ENCODE measurements around the gene DOCK9. TPM values are rescaled to one million over a fixed set of nuclear protein-coding genes. Genes with fewer than 3 reads are reported as not detected.

The DOCK9 gene
- total and polyA plus RNA-seq, 2 experiments from 2014 or later = 8.5 to 57.7 TPM

- TF ChIP-seq REST (IDR thresholded peaks at IDR 0.05; ENCODE audit: unreplicated experiment) (no peak), ZNF114 (CRISPR knock-in tag; IDR thresholded peaks at IDR 0.05) (no peak), STAT1 (IDR thresholded peaks at IDR 0.05; ENCODE audit: unreplicated experiment) (no peak), POLR2AphosphoS5 (IDR thresholded peaks at IDR 0.05; ENCODE audit: low read depth) (no peak), ETS1 (IDR thresholded peaks at IDR 0.05) (no peak), NANOG (IDR thresholded peaks at IDR 0.05; ENCODE audit: borderline replicate concordance) (no peak), CTCF (conservative IDR thresholded peaks at IDR 0.05; ENCODE audit: low read depth in 2 of 2) (no peak), CREB1 (CRISPR knock-in tag; IDR thresholded peaks at IDR 0.05; ENCODE audit: low read depth) (no peak)
Observed at GRCh38 chr13:98781045-98781444, 196.8 kb downstream of the DOCK9 start (continued).

- H3K27me3 ChIP-seq (ENCODE audit: insufficient read depth) = no peaks in the 10 kb centered on the region
- no peaks in the 10 kb centered on the region for H3K36me3 ChIP-seq (ENCODE audit: insufficient read depth)
- H3K4me1 ChIP-seq (ENCODE audit: insufficient read depth) = peaks cover 7% of the 10 kb centered on the region
- no peak for TF ChIP-seq ZNF462 (CRISPR knock-in tag; IDR thresholded peaks at IDR 0.05)
- TF ChIP-seq NANOG (IDR thresholded peaks at IDR 0.05; ENCODE audit: borderline replicate concordance) = no peak
- H3K27ac ChIP-seq (ENCODE audit: low read depth) = no peak overlapping the region
- no peaks in the 10 kb centered on the region for H3K9me3 Mint-ChIP-seq
- no peak overlapping the region for H3K27ac Mint-ChIP-seq
- peaks cover 11% of the 10 kb centered on the region; the same call in 2 of the 3 replicates for H3K4me1 Mint-ChIP-seq
- no peak overlapping the region for H3K4me3 Mint-ChIP-seq
- peaks cover 7% of the 10 kb centered on the region for H3K27me3 Mint-ChIP-seq (ENCODE audit: insufficient read depth, low read depth, poor library complexity)
- H3K4me3 ChIP-seq = no peak overlapping the region
- no peaks in the 10 kb centered on the region for H3F3A ChIP-seq (replicated peaks; ENCODE audit: low read depth)
- peaks cover 12% of the 10 kb centered on the region for H3K9me2 ChIP-seq (ENCODE audit: insufficient read depth)
- no peak for DNase-seq (ENCODE audit: low spot score)
- H3K4me2 ChIP-seq = no peak overlapping the region
- H4K20me1 ChIP-seq (replicated peaks; ENCODE audit: insufficient read depth) = no peaks in the 10 kb centered on the region
- ATAC-seq = no peak
- no peaks in the 10 kb centered on the region for H3K79me2 ChIP-seq (replicated peaks; ENCODE audit: insufficient read depth)
- H3K36me3 Mint-ChIP-seq (ENCODE audit: low read depth) = peaks cover 3% of the 10 kb centered on the region; the same call in 1 of the 3 replicates
- H2AFZ ChIP-seq = no peak overlapping the region
Observed at GRCh38 chr13:98780451-98780850, 197.4 kb downstream of the DOCK9 start.
